ENCODE data around the gene MED13L. TPM values are rescaled to one million over a fixed set of nuclear protein-coding genes. Genes with fewer than 3 reads are reported as not detected.

Gene MED13L
- total and polyA plus RNA-seq, 12 donors: 8.8 to 106 (median 73.8) TPM

DNA sequence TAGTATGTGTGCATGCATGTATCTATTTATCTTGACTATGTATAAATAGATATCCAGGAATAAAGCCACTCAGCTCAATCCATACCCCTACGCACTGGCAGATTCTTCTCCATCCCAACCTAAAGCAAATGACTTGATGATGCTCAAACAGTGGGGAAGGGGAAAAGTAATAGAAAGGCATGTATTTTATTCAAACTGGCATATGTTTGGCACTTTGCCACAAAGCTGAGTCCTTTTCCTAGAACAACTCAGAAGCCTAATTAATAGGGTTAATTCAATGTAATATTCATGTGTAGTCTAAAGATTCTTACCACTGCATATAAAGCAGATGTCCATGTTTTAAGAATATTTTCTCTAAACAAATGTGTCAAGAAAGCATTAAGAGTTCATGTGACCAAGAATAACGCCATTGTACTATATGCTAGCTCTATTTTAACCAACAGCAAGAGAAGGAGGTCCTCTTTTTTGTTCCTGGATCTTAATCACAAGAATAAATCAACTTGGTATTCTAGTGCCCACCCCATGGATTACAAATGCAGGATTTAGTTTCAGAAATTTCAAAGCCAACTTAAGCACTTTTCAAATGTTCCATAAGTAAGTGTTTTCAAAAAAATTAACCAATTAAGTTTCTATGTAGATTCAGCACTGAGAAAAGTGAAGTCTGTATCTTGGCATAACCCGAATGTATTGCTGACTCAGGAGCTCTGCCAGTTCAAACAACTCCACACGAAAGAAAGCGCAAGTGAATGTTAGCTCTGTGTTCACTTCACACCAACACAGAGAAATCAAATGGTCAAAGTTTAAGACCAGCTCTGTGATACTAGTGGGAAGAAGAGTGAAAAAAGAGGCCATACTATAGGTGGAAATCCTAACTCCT, 233.6 kb downstream of the MED13L start:
- H3K27me3 ChIP-seq: no peaks in the 10 kb centered on the region
- intact Hi-C loops (cut with DNase I): no loop called here
- H3K27ac ChIP-seq: no peak overlapping the region
- H3K4me3 ChIP-seq: no peak overlapping the region
- WGBS, 4 donors: 58 to 75% (median 69%) methylated on average over 5 of the region's 5 CpGs
- H3K36me3 ChIP-seq (replicated peaks in 1 of 2): no peaks in the 10 kb centered on the region
- no peak for DNase-seq
- peaks cover 15 to 20% of the 10 kb centered on the region in 2 donors for H3K4me1 ChIP-seq (replicated peaks in 1 of 2)
- H3K9me3 ChIP-seq (replicated peaks in 1 of 3): no peaks in the 10 kb centered on the region
- TF ChIP-seq, protein P1, sequence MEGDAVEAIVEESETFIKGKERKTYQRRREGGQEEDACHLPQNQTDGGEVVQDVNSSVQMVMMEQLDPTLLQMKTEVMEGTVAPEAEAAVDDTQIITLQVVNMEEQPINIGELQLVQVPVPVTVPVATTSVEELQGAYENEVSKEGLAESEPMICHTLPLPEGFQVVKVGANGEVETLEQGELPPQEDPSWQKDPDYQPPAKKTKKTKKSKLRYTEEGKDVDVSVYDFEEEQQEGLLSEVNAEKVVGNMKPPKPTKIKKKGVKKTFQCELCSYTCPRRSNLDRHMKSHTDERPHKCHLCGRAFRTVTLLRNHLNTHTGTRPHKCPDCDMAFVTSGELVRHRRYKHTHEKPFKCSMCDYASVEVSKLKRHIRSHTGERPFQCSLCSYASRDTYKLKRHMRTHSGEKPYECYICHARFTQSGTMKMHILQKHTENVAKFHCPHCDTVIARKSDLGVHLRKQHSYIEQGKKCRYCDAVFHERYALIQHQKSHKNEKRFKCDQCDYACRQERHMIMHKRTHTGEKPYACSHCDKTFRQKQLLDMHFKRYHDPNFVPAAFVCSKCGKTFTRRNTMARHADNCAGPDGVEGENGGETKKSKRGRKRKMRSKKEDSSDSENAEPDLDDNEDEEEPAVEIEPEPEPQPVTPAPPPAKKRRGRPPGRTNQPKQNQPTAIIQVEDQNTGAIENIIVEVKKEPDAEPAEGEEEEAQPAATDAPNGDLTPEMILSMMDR (IDR thresholded peaks at IDR 0.05): no peak
- TF ChIP-seq POLR2A (IDR thresholded peaks at IDR 0.05): no peak

DNA sequence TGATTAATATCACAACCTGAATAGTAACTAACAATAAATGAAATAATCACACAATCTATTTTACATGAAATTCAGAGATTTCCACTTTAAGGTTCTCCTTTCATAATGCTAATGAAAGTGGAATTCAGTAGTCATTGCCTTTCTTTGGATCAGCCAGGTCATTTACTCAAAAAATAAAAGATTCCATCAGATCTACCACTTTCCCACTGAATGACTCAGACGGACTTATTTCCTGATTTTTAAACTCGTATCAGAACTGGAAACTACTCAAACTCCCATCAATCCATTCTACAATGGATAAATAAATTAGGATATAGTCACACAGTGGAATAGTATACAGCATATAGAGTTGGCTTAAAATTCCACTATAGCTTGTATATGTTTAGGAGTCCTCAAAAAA, 237.1 kb downstream of the MED13L start:
- H3K4me3 ChIP-seq: no peak overlapping the region
- H3K4me1 ChIP-seq (replicated peaks in 1 of 2): peaks cover 0 to 6% of the 10 kb centered on the region in 2 donors
- TF ChIP-seq, protein P1 (IDR thresholded peaks at IDR 0.05): no peak
- no peak for TF ChIP-seq POLR2A (IDR thresholded peaks at IDR 0.05)
- H3K27ac ChIP-seq: no peak overlapping the region
- H3K36me3 ChIP-seq (replicated peaks in 1 of 2): no peaks in the 10 kb centered on the region
- H3K9me3 ChIP-seq (replicated peaks in 1 of 3): no peaks in the 10 kb centered on the region
- no peaks in the 10 kb centered on the region for H3K27me3 ChIP-seq
- DNase-seq: no peak
- 54 to 60% (median 59%) methylated on average over 2 of the region's 2 CpGs for WGBS, 4 donors
- intact Hi-C loops (cut with DNase I): no loop called here

DNA sequence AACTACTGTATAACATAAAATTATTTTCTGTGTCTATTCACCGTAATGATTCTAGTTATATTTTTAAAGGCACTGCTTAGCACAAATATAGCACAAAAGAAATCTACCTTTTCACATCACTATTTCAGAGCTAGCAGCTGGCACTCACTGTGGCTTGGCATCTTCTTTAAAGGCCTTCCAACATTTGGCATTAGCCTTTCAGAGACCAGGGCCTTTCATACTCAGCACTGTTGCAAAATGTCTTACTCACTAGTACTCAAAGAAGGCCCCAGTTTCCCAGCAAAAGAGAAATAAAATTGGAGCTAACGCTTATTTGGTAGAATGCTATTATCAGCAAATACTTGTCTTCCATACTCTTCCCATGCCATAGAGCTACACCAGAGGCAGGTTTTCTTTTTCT, 238.4 kb downstream of the MED13L start:
- Histone ChIP-seq H3K4me1 (replicated peaks in 1 of 2) (no peaks in the 10 kb centered on the region), H3K36me3 (replicated peaks in 1 of 2) (no peaks in the 10 kb centered on the region), H3K9me3 (replicated peaks in 1 of 3) (no peaks in the 10 kb centered on the region), H3K27ac (no peak overlapping the region), H3K4me3 (no peak overlapping the region), H3K27me3 (no peaks in the 10 kb centered on the region)
- WGBS, 4 donors: 83 to 95% (median 86%) methylated on average over 2 of the region's 2 CpGs
- peak in 4 of 7 donors; percentile 18 to 44 (median 34) for DNase-seq
- TF ChIP-seq, protein P1 (IDR thresholded peaks at IDR 0.05): no peak
- TF ChIP-seq POLR2A (IDR thresholded peaks at IDR 0.05): no peak
- intact Hi-C loops (cut with DNase I): no loop called here

DNA sequence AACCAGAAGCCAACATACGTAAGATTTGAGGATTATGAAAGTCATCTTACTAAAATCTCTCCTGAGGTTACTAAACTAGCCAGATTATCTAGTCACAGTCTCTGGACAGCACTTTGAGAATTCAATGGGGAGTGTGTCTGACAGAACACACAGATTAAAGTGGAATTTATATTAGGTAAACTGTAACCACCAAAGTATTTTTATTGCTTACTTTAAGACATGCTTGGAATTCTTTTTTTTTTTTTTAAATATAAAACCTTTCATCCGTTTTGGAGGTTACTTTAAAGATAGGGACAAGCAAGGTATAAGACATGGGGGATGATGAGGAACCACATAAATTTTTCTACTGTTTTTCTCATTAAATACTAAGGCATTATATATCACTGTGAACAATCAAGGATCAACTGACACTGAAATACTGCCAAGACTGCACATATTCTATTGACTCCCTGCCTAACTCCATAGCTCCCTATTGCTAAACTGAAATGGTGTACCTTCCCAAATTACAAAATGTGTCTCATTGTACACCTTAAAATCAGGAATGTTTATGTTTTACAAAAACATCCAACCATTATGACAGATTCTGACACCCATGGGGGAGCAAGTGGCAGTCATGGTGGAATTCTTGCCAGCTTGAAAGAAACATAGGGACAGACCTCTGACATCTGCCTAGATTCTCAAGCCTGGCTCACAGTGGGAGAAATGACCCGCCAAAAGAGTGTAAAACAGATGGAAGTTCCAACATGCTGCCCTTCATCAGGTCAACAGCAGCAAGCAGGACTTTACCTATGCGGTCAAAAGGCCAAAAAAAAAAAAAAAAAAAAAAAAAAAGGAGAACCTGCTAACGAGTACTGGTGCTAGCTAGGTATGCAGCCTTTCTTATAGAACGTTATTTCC, 239.3 kb downstream of the MED13L start:
- H3K4me1 ChIP-seq (replicated peaks in 1 of 2): no peaks in the 10 kb centered on the region
- intact Hi-C loops (cut with DNase I): no loop called here
- WGBS, 4 donors: 90 to 94% (median 92%) methylated on average over 6 of the region's 6 CpGs
- TF ChIP-seq POLR2A (IDR thresholded peaks at IDR 0.05): no peak
- TF ChIP-seq, protein P1 (IDR thresholded peaks at IDR 0.05): no peak
- H3K9me3 ChIP-seq (replicated peaks in 1 of 3): no peaks in the 10 kb centered on the region
- no peak overlapping the region for H3K4me3 ChIP-seq
- H3K27me3 ChIP-seq: no peaks in the 10 kb centered on the region
- no peak for DNase-seq
- no peak overlapping the region for H3K27ac ChIP-seq
- no peaks in the 10 kb centered on the region for H3K36me3 ChIP-seq (replicated peaks in 1 of 2)
